H1 (cell line): ENCODE data around the gene FBXO17. TPM values are rescaled to one million over a fixed set of nuclear protein-coding genes. Genes with fewer than 3 reads are reported as not detected.

Source experiments
- BRCA1 ChIP-seq: IDR thresholded peaks from 2 replicates; pipeline ENCODE4 v1.6.1; 2012; ENCODE audit warnings: low read depth, low read length, improper control_type of control experiment
- CHD1 ChIP-seq: IDR thresholded peaks from 2 replicates; pipeline ENCODE4 v1.6.1; 2012; ENCODE audit warnings: low read depth, low read length, improper control_type of control experiment
- CTCF ChIP-seq, 3 experiments: IDR thresholded peaks; 1 replicate in 2 of 3; 2 replicates in 1 of 3; pipeline versions ENCODE4 v1.5.1 to v1.6.1; 2011; ENCODE audit warnings: low read length in 3 of 3, mild to moderate bottlenecking in 3 of 3, inconsistent platforms in 2 of 3, low read depth in 1 of 3, moderate library complexity in 1 of 3; ENCODE audit not compliant: insufficient read depth in 1 of 3; ENCODE audit errors: control extremely low read depth in 1 of 3
- EZH2 ChIP-seq: fragments of 200-600 bp; sonication (generic); IDR thresholded peaks from 2 replicates; pipeline ENCODE4 v1.7.1; 2012; ENCODE audit warnings: low read depth, mild to moderate bottlenecking, moderate library complexity, low read length, inconsistent platforms; ENCODE audit not compliant: severe bottlenecking
- JUND ChIP-seq: IDR thresholded peaks from 2 replicates; pipeline ENCODE4 v1.6.1; 2011; ENCODE audit warnings: mild to moderate bottlenecking, improper control_type of control experiment, low read length
- KDM5A ChIP-seq: fragments of 200-600 bp; IDR thresholded peaks from 2 replicates; pipeline ENCODE4 v1.7.1; 2012; ENCODE audit warnings: mild to moderate bottlenecking, low read length, inconsistent platforms, mixed read lengths
- SIRT6 ChIP-seq: IDR thresholded peaks from one replicate; pipeline ENCODE4 v1.7.1; 2012; ENCODE audit warnings: low read length, inconsistent platforms
- SRF ChIP-seq: IDR thresholded peaks from 2 replicates; pipeline ENCODE4 v1.6.1; 2011; ENCODE audit warnings: mild to moderate bottlenecking, low read depth, low read length, moderate library complexity
- polyA plus RNA-seq, 7 experiments: library from polyadenylated mRNA; depleted of rRNA in 3 of 7; stranded (reverse) in 5 of 7; unstranded in 2 of 7; fragments of >200 nt in 5 of 7; fragments of 200-250 nt in 2 of 7; gene quantifications; 1 replicate in 5 of 7; 2 replicates in 1 of 7; 4 replicates in 1 of 7; pipeline versions ENCODE4 v1.2.1 to v1.2.3, GENCODE V29; 2011 to 2013; ENCODE audit warnings: missing spikeins in 2 of 7, mixed read lengths in 2 of 7
- total RNA-seq: library from RNA; stranded (reverse); fragmentation: NEBNext Ultra II Directional; extraction: Animal tissue kit (Norgen Biotek cat#: 25700); gene quantifications from 2 replicates; pipeline ENCODE4 v1.2.1, GENCODE V29; 2021

FBXO17 gene
- total and polyA plus RNA-seq, 2 of the 8 experiments (the other 6 are each of a cell fraction or from before 2014, with no cell fraction given): 11.7 to 15.3 TPM

- TF ChIP-seq CHD1 (no peak), CTCF (IDR thresholded peaks at IDR 0.05; ENCODE audit: control extremely low read depth in 1 of 3, insufficient read depth in 1 of 3, low read depth in 1 of 3, low read length in 3 of 3) (no peak), JUND (no peak), KDM5A (no peak), SRF (no peak), SIRT6 (no peak), BRCA1 (no peak), EZH2 (no peak)
Measured at GRCh38 chr19:38977445-38978325, 2.1 kb upstream of the FBXO17 start (continued).
